ENCODE results near the gene CDC42EP2. TPM values are rescaled to one million over a fixed set of nuclear protein-coding genes. Genes with fewer than 3 reads are reported as not detected.
A peak's percentile ranks its signal among the peaks of the same experiment; 100 is the strongest.

CDC42EP2 gene
- total RNA-seq, 1 donor from 2014 or later, result 20.6 TPM

DNA sequence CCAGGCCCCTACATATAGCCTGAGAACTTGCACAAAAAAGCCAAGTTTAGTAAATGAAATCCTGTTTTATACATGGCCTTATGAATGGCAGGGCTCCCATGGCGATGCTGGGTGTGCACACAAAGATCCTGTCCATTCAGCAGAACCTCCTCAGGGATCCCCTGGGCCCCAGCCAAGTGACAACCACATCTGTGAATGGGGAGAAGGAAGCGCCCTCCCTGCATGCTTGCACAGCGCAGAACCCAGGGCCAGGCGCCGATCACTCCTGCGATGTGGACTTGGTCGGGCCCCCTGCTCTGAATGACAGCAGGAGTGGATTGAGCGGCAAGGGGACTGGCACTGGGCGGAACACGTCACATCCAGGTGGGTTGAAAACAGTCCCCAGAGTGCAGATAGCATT is 4.5 kb upstream of the CDC42EP2 start:
- Histone ChIP-seq H3K4me3 (no peak overlapping the region), H3K27me3 (no peaks in the 10 kb centered on the region), H3K9me3 (no peaks in the 10 kb centered on the region), H3K4me1 (peaks cover 0 to 13% of the 10 kb centered on the region in 2 donors), H3K36me3 (no peaks in the 10 kb centered on the region), H3K27ac (no peak overlapping the region)
- TF ChIP-seq, protein P1, sequence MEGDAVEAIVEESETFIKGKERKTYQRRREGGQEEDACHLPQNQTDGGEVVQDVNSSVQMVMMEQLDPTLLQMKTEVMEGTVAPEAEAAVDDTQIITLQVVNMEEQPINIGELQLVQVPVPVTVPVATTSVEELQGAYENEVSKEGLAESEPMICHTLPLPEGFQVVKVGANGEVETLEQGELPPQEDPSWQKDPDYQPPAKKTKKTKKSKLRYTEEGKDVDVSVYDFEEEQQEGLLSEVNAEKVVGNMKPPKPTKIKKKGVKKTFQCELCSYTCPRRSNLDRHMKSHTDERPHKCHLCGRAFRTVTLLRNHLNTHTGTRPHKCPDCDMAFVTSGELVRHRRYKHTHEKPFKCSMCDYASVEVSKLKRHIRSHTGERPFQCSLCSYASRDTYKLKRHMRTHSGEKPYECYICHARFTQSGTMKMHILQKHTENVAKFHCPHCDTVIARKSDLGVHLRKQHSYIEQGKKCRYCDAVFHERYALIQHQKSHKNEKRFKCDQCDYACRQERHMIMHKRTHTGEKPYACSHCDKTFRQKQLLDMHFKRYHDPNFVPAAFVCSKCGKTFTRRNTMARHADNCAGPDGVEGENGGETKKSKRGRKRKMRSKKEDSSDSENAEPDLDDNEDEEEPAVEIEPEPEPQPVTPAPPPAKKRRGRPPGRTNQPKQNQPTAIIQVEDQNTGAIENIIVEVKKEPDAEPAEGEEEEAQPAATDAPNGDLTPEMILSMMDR (IDR thresholded peaks at IDR 0.05), result no peak
- intact Hi-C loops (cut with DNase I), result no loop called here
- DNase-seq (ENCODE audit: low spot score in 2 of 2), result no peak

DNA sequence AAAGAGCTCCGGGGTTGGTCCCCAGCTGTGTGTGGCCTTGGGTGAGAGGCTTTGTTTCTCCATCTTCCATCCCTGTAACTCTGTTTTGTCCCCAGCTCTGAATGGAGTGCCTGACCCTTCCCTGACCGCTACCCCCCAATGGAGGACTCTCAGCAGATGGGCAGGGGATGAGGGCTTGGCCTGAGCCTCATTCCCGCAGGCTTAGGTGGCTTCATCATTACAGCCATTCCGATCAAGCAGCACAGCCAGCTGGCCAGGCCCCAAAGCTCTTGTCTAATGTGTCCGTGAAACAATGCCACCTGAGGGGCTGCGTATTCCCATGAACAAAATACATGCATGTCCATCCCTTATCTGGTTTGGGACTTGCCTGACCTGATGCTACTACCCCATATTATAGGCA is 3.9 kb upstream of the CDC42EP2 start:
- Histone ChIP-seq H3K27ac (no peak overlapping the region), H3K9me3 (no peaks in the 10 kb centered on the region), H3K27me3 (no peaks in the 10 kb centered on the region), H3K36me3 (no peaks in the 10 kb centered on the region), H3K4me1 (peaks cover 0 to 15% of the 10 kb centered on the region in 2 donors), H3K4me3 (no peak overlapping the region)
- TF ChIP-seq, protein P1 (IDR thresholded peaks at IDR 0.05), result no peak
- intact Hi-C loops (cut with DNase I), result no loop called here
- DNase-seq (ENCODE audit: low spot score in 2 of 2), result no peak

DNA sequence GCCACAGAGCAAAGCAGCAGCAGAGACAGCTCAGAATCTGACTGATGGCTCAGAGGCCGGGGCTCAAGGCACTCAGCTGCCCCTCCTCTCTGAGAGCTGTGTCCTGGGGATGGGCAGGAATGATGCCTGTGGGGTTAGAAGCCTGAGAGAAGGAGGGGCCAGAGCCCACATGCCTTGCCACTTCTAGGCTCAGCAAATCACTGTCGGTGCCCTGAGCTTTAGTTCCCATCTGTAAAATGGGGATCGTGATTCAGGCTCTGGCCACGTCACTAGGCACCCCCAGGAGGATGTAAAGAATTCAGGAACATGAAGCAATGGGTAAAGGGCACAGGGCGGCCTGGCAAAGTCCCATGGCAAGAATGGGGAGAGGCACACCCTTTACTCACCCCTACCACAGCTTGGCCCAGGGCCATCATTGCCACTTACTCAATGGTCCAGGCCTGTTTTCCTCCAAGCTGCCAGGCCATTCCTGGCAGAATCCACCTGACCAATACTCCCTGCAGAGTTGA is 3.4 kb upstream of the CDC42EP2 start:
- intact Hi-C loops (cut with DNase I), result no loop called here
- Histone ChIP-seq H3K27ac (no peak overlapping the region), H3K9me3 (no peaks in the 10 kb centered on the region), H3K4me3 (no peak overlapping the region), H3K27me3 (no peaks in the 10 kb centered on the region), H3K36me3 (no peaks in the 10 kb centered on the region), H3K4me1 (peaks cover 0 to 14% of the 10 kb centered on the region in 2 donors)
- DNase-seq (ENCODE audit: low spot score in 2 of 2), result no peak
- TF ChIP-seq, protein P1 (IDR thresholded peaks at IDR 0.05), result no peak

DNA sequence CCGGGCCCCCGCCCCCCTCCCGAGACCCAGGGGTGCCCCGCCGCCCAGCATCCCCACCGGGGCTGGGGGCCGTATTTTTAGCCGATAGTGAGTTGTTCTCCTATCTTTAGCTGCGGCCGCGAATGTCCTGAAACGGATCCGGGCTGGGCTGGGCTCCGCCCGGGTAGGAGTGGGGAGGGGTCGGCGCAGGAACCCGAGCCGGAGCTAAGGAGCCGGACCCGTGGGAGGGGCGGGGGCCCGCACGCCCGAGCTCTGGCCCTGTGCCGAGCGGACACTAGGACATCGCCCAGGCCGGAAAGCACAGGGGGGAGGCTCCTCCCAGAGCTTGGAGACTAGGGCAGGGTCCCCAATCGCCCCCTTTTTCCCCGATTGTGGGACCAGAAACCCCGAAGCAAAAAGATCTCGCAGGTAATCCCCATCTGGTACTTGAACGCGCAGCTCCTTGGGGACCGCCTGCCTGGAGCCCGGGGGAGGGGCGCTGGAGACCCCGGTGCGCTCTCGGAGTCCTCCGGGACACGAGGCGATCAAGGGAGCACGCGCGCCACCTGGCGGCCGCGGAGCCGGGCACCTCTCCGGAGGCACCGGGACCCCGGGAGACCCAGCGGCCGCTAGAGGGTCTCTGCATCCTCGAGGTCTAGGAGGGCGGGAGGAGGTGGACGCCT is 669 bp downstream of the CDC42EP2 start:
- peak in 1 of 2 donors; percentile 89 for DNase-seq (ENCODE audit: low spot score in 2 of 2)
- H3K27me3 ChIP-seq, result no peaks in the 10 kb centered on the region
- H3K36me3 ChIP-seq, result no peaks in the 10 kb centered on the region
- intact Hi-C loops (cut with DNase I), result loop anchor here (1.0 to 5.0 kb wide), 4 partner anchors 15 to 178 kb away; no protein-coding TSS in a partner anchor
- peaks cover 0 to 20% of the 10 kb centered on the region in 2 donors for H3K4me1 ChIP-seq
- H3K27ac ChIP-seq, result peak overlapping the region; percentile 80 to 83
- TF ChIP-seq, protein P1 (IDR thresholded peaks at IDR 0.05), result peak; percentile 95 to 97 (median 95)
- no peaks in the 10 kb centered on the region for H3K9me3 ChIP-seq
- H3K4me3 ChIP-seq, result peak overlapping the region; percentile 79 to 86

DNA sequence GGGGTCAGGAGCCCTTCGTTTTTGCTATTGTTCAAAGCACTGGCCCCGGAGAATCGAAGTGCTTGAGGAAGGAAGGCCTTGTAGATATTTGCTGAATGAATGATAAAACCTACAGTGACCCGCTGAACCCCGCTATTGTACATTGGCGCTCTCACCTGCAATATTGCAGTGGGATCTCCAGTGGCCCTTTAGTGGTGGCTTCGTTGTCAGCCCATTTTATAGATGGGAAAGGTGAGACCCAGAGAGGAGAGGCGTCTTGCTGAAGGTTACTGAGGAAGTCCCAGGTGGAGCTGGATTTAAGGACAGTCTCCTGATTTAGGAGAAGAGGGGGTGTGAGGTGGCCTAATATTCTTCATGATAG is 1.2 kb downstream of the CDC42EP2 start:
- no peaks in the 10 kb centered on the region for H3K9me3 ChIP-seq
- H3K4me1 ChIP-seq, result peaks cover 0 to 20% of the 10 kb centered on the region in 2 donors
- peaks cover under 1 to 4% of the 10 kb centered on the region in 2 donors for H3K36me3 ChIP-seq
- TF ChIP-seq, protein P1 (IDR thresholded peaks at IDR 0.05), result no peak
- intact Hi-C loops (cut with DNase I), result loop anchor here (1.0 to 5.0 kb wide), 4 partner anchors 14 to 179 kb away; no protein-coding TSS in a partner anchor
- peak overlapping the region in 1 of 2 donors; percentile 8 for H3K27ac ChIP-seq
- peak overlapping the region; percentile 79 to 86 for H3K4me3 ChIP-seq
- DNase-seq (ENCODE audit: low spot score in 2 of 2), result no peak
- no peaks in the 10 kb centered on the region for H3K27me3 ChIP-seq
